Omental fat pad (tissue), 4 donors: ENCODE results near the gene IAH1. TPM values are rescaled to one million over a fixed set of nuclear protein-coding genes. Genes with fewer than 3 reads are reported as not detected.

Experiments
- ATAC-seq: fragments of 150-250 bp; one replicate; pipeline ENCODE4 v1.9.1; 2016; ENCODE audit warnings: mild to moderate bottlenecking, moderate library complexity; ENCODE audit not compliant: low FRiP score
- DNase-seq: peaks from one replicate; pipeline ENCODE4 v3.0.0-alpha.2; 2019; ENCODE audit warnings: low spot score
- total RNA-seq, 4 donors: library from RNA; depleted of rRNA; stranded (reverse); fragments of >200 nt; gene quantifications; one replicate each; pipeline ENCODE4 v1.1.0, GENCODE V29; 2016
- TF ChIP-seq, protein P1 (sequence below), 3 donors: fragments of 450-650 bp; IDR thresholded peaks; one replicate each; pipeline ENCODE4 v1.5.1; 2016 to 2017; ENCODE audit warnings: antibody characterized with exemption in 3 of 3, mild to moderate bottlenecking in 3 of 3, moderate library complexity in 2 of 3

Gene IAH1
- total RNA-seq, 4 donors from 2014 or later: 41.4 to 71.8 (median 47.3) TPM

DNA sequence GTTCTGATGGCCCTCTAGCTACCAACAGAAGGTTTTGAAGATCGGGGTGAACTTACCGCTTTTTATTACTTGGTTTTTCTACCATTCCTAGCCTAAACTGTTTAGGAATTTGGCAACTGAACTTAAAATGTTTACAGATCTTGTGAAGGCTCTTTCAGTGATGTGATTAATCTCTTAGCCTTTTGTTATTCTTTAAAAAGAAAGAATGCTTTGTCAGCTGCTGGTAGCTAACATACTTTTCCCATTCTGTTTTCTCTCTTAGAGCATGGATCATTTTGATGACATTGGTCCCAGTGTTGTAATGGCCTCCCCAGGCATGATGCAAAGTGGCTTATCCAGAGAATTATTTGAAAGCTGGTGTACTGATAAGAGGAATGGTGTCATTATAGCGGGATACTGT is 32.8 kb upstream of the IAH1 start:
- no peak for ATAC-seq
- no peak for DNase-seq
- TF ChIP-seq, protein P1, sequence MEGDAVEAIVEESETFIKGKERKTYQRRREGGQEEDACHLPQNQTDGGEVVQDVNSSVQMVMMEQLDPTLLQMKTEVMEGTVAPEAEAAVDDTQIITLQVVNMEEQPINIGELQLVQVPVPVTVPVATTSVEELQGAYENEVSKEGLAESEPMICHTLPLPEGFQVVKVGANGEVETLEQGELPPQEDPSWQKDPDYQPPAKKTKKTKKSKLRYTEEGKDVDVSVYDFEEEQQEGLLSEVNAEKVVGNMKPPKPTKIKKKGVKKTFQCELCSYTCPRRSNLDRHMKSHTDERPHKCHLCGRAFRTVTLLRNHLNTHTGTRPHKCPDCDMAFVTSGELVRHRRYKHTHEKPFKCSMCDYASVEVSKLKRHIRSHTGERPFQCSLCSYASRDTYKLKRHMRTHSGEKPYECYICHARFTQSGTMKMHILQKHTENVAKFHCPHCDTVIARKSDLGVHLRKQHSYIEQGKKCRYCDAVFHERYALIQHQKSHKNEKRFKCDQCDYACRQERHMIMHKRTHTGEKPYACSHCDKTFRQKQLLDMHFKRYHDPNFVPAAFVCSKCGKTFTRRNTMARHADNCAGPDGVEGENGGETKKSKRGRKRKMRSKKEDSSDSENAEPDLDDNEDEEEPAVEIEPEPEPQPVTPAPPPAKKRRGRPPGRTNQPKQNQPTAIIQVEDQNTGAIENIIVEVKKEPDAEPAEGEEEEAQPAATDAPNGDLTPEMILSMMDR (IDR thresholded peaks at IDR 0.05): no peak

DNA sequence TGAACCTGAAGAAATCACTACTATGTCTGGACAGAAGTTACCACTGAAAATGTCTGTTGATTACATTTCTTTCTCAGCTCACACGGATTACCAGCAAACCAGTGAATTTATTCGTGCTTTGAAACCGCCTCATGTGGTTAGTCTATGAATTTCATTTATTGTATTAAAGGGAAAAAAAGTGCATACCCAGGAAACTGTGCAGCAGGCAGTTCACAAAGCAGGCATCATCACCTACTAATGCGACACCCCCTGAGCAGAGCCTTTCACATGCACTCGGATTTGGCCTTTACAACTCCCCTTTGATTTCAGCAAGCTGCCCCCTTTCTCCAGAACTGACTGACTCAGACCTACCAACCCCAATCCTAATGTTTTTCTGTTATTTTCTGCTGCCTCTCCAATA is 30.8 kb upstream of the IAH1 start:
- DNase-seq (no peak), ATAC-seq (no peak)
- TF ChIP-seq, protein P1 (IDR thresholded peaks at IDR 0.05): no peak

DNA sequence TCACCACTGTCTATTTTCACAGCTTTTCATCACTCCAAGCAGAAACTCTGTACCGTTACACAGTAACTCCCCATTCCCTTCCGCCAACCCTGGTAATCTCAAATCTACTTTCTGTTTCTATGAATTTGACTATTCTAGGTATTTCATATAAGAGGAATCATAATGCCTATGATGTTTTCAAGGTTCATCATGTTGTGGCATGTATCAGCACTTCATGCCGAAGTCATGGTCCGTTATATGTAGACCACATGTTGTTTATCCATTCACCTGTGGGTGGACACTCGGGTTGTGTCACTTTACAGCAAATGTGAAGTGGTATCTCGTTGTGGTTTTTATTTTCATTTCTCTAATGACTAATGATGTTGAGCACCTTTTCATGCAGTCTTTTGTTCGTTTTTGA is 29.3 kb upstream of the IAH1 start:
- no peak for DNase-seq
- TF ChIP-seq, protein P1 (IDR thresholded peaks at IDR 0.05): no peak
- ATAC-seq: no peak

DNA sequence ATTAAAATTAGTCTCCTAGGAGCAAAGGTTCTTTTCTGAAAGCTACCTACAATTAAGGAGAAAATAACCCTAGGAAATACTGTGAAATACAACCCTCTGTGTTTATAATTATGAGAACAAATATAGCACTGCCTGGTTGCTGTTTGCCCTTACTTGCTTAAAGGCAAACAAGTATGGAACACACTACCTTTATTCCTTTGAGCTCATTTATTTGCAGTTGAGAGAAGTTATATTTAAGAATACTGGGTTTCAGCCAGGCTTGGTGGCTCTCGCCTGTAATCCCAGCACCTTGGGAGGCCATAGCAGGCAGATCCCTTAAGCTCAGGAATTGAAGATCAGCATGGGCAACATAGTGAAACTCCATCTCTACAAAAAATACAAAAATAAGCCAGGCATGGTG is 23.1 kb upstream of the IAH1 start:
- no peak for DNase-seq
- TF ChIP-seq, protein P1 (IDR thresholded peaks at IDR 0.05): no peak
- no peak for ATAC-seq

DNA sequence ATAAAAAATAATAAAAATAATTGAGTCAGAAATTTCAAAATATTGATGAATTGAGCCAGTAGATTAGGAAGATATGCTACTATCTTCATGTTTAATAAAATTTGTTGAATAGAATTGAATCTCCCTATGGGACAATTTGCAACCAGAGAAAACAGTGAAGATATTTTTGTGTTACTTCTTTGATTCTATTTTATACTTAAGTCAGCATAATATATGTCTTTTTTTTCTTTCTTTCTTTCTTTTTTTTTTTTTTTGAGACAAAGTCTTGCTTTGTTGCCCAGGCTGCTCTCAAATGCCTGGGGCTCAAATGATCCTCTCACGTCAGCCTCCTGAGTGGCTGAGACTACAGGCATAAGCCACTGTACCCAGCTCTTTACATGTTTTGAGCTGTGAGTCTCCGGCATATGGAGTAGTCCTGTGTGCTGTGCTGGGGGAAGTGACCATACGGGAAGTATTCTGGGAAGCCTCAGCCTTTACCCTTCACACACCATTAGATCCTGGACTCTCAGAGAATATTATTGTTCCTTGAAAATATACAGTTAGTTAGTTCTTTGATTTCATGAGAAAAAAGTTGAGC is 13.8 kb upstream of the IAH1 start:
- TF ChIP-seq, protein P1 (IDR thresholded peaks at IDR 0.05): no peak
- ATAC-seq: no peak

DNA sequence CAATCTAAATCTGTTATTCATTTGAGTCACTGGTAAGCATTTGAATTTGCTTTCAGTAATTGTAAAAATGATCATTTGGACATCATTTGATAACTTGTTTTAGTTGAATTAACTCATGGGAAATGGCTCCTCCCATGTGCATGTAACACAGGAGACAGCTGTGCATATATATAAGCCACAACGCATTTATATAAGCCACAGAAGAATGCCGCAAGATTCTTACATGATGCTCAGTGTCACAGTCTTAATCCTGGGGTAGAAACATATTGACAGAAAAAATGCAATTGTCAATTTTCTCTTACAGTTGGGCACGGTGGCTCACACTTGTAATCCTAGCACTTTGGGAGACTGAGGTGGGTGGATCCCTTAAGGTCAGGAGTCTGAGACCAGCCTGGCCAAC is 13.3 kb upstream of the IAH1 start:
- TF ChIP-seq, protein P1 (IDR thresholded peaks at IDR 0.05): no peak
- no peak for ATAC-seq
- DNase-seq: no peak

More for the DNA sequence above, 13.8 kb upstream of the IAH1 start:
- DNase-seq: no peak

DNA sequence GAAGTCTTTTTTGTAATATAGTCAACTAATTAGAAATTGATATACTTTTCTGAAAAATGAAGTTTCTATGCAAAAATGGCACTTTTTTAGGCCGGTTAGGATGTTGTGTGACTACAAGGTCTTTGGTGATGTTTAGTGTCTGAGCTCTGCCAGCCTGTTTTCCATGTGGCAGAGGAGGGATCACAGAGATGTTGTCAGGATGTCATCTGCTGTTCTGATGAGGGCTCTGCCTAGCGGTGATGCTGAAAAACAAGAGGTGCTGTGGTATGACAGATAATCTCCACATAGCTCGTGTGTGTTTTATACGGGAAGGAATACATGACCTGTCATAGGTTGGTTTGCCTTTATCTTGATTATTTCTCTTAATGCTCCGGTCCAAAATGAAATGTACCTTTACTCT is 12.0 kb upstream of the IAH1 start:
- TF ChIP-seq, protein P1 (IDR thresholded peaks at IDR 0.05): no peak
- no peak for ATAC-seq

More for the DNA sequence above, 12.0 kb upstream of the IAH1 start:
- DNase-seq: no peak
